ENCODE measurements around the gene MAN2A1. TPM values are rescaled to one million over a fixed set of nuclear protein-coding genes. Genes with fewer than 3 reads are reported as not detected.
A peak's percentile ranks its signal among the peaks of the same experiment; 100 is the strongest.

Gene MAN2A1
- 10 to 100 TPM in 5 of 6 donors, 1 to 10 TPM in 1; 8.4 to 20.6 (median 17.1) TPM for polyA plus RNA-seq (ENCODE audit: low read depth in 6 of 6)

DNA sequence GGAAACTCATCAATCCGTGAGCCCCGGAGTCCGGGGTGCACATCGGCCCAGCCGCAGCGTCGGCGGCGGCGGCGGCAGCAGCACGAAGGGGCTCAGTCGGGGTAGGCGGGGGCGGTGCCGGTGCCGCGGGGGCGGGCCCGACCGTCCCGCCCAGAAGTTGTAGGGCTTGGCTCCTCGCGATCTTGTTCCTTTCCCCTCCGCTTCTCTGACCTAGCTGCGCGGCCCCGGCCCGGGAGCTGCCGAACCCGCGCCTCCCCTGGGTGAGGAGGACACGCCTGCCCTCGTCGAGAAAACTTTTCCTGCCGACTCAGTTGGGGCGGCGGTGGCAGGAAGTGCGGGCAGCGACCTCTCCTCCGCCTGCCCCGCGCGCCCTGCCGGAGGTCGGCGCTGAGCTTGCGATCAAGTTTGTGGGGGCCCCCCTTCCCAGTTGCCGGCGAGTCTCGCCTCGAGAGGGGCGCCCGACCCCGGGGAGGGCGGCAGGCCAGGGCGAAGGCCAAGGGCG, at the start of gene MAN2A1:
Gene MAN2A1, plus strand, starts transcription at position 188 of the 502 bp plus-strand sequence. CDS start 491 bp downstream, outside the sequence.
- Mint-ChIP-seq H3K27ac (peak within 1 kb of the TSS; percentile 76 to 98 (median 97)), H3K4me3 (peak within 1 kb of the TSS; percentile 81 to 96 (median 90)), H3K36me3 (no peaks in the 10 kb centered on the region), H3K4me1 (peaks cover 33 to 47% (median 38%) of the 10 kb centered on the region in 3 donors), H3K9me3 (peaks cover 0 to 14% (median 9%) of the 10 kb centered on the region in 7 donors), H3K27me3 (no peaks in the 10 kb centered on the region)
- peak; percentile 67 for ATAC-seq (ENCODE audit: low read depth in 2 of 2)
- peak; percentile 83 for DNase-seq

DNA sequence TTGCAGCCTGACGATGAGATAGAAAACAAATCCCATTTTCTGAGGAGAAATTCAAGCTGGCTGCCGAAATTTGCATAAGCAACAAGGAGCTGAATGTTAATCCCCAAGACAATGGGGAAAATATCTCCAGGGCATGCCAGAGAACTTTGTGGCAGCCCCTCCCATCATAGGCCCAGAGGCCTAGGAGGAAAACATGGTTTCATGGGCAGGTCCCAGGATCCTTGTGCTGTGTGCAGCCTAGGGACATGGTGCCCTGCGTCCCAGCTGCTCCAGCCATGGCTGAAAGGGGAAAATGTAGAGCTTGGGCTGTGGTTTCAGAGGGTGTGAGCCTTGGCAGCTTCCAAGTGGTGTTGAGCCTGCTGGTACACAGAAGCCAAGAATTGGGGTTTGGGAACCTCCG, 48.8 kb upstream of the MAN2A1 start:
- no peaks in the 10 kb centered on the region for H3K36me3 Mint-ChIP-seq
- no peak overlapping the region for H3K27ac Mint-ChIP-seq
- no peak overlapping the region for H3K4me3 Mint-ChIP-seq
- H3K4me1 Mint-ChIP-seq = peaks cover 0 to 15% (median 6%) of the 10 kb centered on the region in 3 donors
- peaks cover 0 to 6% (median 3%) of the 10 kb centered on the region in 7 donors for H3K9me3 Mint-ChIP-seq
- no peak for DNase-seq
- ATAC-seq (ENCODE audit: low read depth in 2 of 2) = no peak
- peaks cover 0 to 11% (median 0%) of the 10 kb centered on the region in 3 donors for H3K27me3 Mint-ChIP-seq

DNA sequence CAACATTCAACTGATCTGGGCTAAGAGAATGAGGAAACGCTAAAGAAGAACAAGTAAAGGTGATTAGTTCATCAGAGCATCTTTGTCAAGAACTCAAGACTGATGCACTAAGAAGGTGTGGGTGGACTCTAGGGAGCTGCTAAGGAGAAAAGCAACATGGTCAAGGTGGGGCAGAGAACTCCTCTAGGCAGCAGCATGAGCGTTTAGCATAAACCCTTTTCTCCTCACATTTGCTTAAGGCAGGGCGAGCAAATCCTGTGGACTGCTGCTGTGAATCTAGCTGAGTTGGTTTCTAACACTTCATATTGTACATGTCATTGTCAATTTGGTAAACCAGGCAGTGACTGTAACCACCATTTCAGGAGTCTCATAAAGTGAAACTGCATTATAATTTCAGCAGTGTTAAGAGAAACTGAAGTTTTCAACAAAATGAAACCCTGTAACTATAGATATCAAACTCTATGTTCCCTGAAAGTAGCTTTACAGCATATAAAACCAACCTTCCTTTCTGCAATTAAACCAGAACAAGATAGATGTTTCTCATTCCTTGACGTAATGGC, 45.9 kb upstream of the MAN2A1 start:
- Mint-ChIP-seq H3K27ac (no peak overlapping the region), H3K4me1 (no peaks in the 10 kb centered on the region), H3K4me3 (no peak overlapping the region), H3K27me3 (peaks cover 0 to 11% (median 0%) of the 10 kb centered on the region in 3 donors), H3K36me3 (no peaks in the 10 kb centered on the region), H3K9me3 (peaks cover 0 to 6% (median 3%) of the 10 kb centered on the region in 7 donors)
- ATAC-seq (ENCODE audit: low read depth in 2 of 2) (no peak), DNase-seq (no peak)

DNA sequence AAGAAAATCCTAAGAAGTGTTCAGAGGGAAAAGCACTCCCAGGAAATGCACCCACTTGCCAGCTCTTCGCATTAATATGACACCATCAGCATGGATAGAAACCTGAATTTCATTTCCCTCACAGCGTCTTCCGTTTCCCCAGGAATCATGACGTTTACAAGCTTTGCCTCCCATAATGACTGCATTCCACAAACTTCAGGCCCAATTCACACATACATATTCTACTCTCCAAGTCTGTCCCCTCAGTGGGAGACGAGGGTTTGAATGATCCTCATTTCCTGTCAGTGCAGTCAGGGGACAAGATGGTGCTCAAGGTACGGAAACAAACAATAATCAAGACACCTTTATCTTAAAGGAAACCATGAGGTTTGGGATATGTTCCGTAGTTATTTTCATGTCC, 44.9 kb upstream of the MAN2A1 start:
- Mint-ChIP-seq H3K36me3 (no peaks in the 10 kb centered on the region), H3K27me3 (peaks cover 0 to 11% (median 0%) of the 10 kb centered on the region in 3 donors), H3K9me3 (peaks cover 0 to 6% (median 3%) of the 10 kb centered on the region in 7 donors), H3K27ac (peak overlapping the region in 1 of 6 donors; percentile 64), H3K4me1 (no peaks in the 10 kb centered on the region), H3K4me3 (no peak overlapping the region)
- no peak for ATAC-seq (ENCODE audit: low read depth in 2 of 2)
- no peak for DNase-seq

DNA sequence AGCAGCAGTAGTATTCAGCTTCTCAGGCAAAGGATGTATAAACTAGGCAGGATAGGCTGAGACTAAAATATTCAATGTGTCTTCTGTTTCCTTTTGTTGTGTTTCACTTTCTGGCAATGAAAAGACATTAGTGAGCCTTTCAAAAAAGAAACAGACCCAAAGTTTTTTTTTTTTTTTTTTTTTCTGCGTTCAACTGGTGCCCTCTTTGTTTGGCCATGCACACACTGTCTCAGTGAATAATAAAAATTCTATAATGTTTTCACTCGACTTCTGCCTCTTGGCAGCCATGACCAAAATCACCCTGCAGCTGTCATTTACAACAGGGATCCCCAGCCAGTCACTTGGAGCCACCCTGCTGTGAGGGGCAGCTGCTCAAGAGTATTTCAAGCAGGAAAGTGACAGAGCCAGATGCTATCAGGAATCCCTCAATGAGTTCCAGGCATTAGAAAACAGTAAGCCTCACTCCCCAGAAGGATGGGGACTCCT, 44.0 kb upstream of the MAN2A1 start:
- DNase-seq (no peak), ATAC-seq (ENCODE audit: low read depth in 2 of 2) (no peak)
- Mint-ChIP-seq H3K27me3 (peaks cover 0 to 5% (median 0%) of the 10 kb centered on the region in 3 donors), H3K4me1 (no peaks in the 10 kb centered on the region), H3K9me3 (peaks cover 0 to under 1% (median 0%) of the 10 kb centered on the region in 7 donors), H3K27ac (no peak overlapping the region), H3K4me3 (no peak overlapping the region), H3K36me3 (no peaks in the 10 kb centered on the region)

DNA sequence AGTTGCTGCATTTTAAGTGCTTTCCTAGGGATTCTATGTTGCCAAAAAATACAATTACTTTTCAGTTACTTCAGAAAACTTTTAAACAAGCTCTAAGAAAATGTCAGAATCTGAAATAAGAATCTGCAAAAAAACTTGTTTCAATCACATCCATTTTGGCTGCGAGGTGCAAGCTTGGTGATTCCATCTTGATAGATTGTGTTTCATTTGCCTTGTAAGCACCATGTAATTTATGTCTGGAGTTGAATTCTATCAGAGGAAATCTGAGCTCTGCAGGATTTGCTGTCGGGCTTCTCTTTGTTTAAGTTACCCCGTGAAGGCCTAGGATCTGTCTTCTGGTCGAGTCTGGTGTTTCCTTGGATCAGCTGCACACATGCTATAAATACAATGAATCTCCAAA, 40.4 kb upstream of the MAN2A1 start:
- DNase-seq (no peak), ATAC-seq (ENCODE audit: low read depth in 2 of 2) (no peak)
- no peaks in the 10 kb centered on the region for H3K36me3 Mint-ChIP-seq
- H3K27ac Mint-ChIP-seq = no peak overlapping the region
- H3K27me3 Mint-ChIP-seq = peaks cover 0 to 5% (median 5%) of the 10 kb centered on the region in 3 donors
- no peaks in the 10 kb centered on the region for H3K9me3 Mint-ChIP-seq
- H3K4me3 Mint-ChIP-seq = no peak overlapping the region
- H3K4me1 Mint-ChIP-seq = no peaks in the 10 kb centered on the region

DNA sequence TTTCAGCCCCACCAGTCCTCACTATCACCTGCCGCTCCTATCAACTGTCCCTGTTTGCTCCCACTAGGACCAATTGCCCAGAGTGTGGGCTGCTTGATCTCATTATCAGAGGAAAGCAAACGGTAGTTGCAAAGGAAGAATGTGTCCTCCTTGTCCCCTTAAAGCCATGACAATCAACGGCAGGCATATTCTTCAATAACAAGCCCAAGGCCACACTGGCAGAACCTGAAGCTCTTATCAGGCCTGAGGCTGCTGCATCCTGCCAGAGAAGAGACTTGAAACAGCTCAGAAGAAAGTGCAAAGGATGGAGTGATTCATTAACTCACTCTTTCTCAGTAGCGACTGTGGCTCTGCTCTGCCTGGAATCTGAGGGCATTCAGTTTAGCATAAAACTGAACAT, 39.2 kb upstream of the MAN2A1 start:
- ATAC-seq (ENCODE audit: low read depth in 2 of 2) (no peak), DNase-seq (no peak)
- Mint-ChIP-seq H3K27me3 (peaks cover 0 to 5% (median 2%) of the 10 kb centered on the region in 3 donors), H3K9me3 (no peaks in the 10 kb centered on the region), H3K4me1 (no peaks in the 10 kb centered on the region), H3K4me3 (no peak overlapping the region), H3K36me3 (no peaks in the 10 kb centered on the region), H3K27ac (peak overlapping the region in 1 of 6 donors; percentile 0)

DNA sequence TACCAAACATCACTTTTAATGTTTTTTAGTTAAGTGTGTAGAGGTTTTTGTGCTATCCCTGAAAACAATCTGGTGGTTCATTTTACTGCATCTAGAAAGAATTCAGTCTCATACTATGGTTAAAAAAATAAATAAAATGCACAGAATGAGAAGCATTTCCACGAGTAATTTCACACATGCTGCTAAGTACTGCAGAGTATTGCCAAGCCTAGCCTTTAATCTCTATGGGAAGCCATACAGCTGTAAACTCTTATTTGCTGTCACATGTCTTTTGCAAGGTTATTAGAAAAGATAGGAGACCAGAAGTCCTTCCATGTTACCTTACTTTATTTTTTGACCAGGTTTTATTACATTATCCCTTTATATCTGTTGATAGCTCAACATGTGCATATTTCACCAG, 37.6 kb upstream of the MAN2A1 start:
- Mint-ChIP-seq H3K4me1 (peaks cover 9 to 12% (median 11%) of the 10 kb centered on the region in 3 donors), H3K4me3 (no peak overlapping the region), H3K27ac (no peak overlapping the region), H3K9me3 (no peaks in the 10 kb centered on the region), H3K36me3 (no peaks in the 10 kb centered on the region), H3K27me3 (peaks cover 1 to 5% (median 4%) of the 10 kb centered on the region in 3 donors)
- DNase-seq (no peak), ATAC-seq (ENCODE audit: low read depth in 2 of 2) (no peak)

DNA sequence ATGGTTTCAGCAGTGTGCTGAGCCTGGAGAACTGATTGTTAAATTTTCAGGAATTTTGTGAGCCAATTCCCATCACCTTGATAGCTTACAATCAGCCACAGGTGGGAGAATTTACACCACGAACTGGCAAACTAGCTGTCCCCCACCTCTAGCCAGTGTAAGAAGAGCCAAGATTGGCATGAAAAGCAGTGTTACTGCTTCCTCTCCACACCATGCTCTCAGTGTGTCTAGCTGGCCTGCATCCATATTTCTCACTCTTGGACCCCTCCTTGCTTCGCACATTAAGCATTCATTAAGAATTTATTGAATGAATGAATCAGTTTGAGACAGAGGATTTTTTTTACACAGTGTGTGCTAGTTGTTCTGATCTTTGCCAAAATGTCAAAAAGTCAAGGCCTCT, 36.7 kb upstream of the MAN2A1 start:
- no peaks in the 10 kb centered on the region for H3K9me3 Mint-ChIP-seq
- peaks cover 13 to 16% (median 15%) of the 10 kb centered on the region in 3 donors for H3K4me1 Mint-ChIP-seq
- ATAC-seq (ENCODE audit: low read depth in 2 of 2) (no peak), DNase-seq (no peak)
- H3K4me3 Mint-ChIP-seq = no peak overlapping the region
- no peak overlapping the region for H3K27ac Mint-ChIP-seq
- H3K36me3 Mint-ChIP-seq = no peaks in the 10 kb centered on the region
- peaks cover 4 to 10% (median 5%) of the 10 kb centered on the region in 3 donors for H3K27me3 Mint-ChIP-seq

DNA sequence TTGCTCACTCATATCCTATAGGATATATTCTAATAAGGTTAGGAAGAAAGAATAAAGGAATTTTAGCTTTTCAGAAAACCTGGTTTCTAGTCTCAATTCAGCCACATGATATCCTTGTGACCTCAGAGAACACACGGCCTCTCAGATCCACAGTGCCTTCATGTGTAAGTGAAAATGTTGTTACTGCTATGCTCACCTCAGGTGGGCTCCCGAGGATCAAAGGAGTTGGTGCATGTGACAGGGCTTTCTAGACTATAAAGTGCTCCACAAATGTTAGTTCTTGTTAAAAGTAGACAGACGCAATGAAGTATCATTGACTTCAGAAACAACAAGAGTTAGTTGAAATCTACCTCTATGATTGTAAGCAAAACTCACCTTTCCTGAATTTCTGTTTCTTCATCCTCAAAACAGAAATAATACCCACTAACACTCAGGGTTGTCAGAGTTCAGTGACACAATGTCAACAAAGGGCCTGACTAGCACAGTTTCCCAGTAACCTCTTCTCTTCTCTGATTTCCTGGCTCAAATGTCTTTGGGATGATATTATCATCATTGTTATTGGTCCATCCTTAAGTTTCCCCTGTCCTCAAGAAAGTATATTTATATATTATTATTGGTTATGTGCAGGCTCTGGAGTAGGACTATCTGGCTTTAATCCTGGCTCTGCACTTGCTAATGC, 36.0 kb upstream of the MAN2A1 start:
- ATAC-seq (ENCODE audit: low read depth in 2 of 2) = no peak
- Mint-ChIP-seq H3K9me3 (no peaks in the 10 kb centered on the region), H3K27me3 (peaks cover 4 to 10% (median 5%) of the 10 kb centered on the region in 3 donors), H3K4me1 (peaks cover 13 to 16% (median 15%) of the 10 kb centered on the region in 3 donors), H3K4me3 (no peak overlapping the region), H3K27ac (no peak overlapping the region), H3K36me3 (no peaks in the 10 kb centered on the region)
- no peak for DNase-seq

DNA sequence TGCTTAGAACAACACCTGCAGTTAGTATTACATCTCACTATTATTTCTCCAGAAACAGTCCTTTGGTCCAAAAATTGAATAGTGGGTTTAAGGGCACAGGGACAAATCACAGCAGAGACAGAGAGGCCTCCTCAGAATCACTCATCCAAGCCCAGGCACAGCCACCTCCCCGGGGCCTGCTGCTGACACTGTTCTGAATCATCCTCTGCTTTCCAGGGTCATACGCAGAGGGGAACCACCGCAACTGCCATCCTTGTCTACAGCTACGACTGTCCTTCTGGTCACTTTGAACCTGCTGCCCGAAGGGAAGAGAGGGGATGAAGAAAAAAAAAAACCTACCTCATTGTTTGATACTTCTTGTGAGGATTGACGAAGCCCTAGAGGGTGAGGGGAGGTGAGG, 35.3 kb upstream of the MAN2A1 start:
- no peak for DNase-seq
- no peak for ATAC-seq (ENCODE audit: low read depth in 2 of 2)
- Mint-ChIP-seq H3K4me1 (peaks cover 13 to 16% (median 15%) of the 10 kb centered on the region in 3 donors), H3K27ac (no peak overlapping the region), H3K36me3 (no peaks in the 10 kb centered on the region), H3K4me3 (no peak overlapping the region), H3K27me3 (peaks cover 4 to 10% (median 5%) of the 10 kb centered on the region in 3 donors), H3K9me3 (no peaks in the 10 kb centered on the region)

DNA sequence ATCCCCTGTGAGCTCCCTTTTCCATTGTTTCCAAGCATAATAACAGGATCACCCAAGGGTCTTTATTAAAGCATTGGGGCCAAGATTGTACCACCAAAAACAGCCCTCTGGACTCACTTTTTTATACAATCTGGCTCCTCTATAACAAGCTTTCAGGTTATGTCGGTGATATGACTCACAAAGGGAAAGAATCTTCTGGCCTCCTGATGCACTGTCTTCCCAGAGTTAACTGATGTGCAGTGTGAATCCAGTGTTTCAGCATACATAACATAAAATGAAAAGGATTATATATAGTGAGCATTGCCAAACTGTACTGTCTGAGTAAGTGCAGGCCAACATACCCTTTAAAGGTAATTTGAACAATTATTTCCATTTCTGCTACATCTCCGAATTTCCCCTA, 33.9 kb upstream of the MAN2A1 start:
- DNase-seq = no peak
- Mint-ChIP-seq H3K27ac (no peak overlapping the region), H3K4me3 (no peak overlapping the region), H3K4me1 (peaks cover 13 to 16% (median 15%) of the 10 kb centered on the region in 3 donors), H3K27me3 (peaks cover 4 to 10% (median 5%) of the 10 kb centered on the region in 3 donors), H3K36me3 (no peaks in the 10 kb centered on the region), H3K9me3 (no peaks in the 10 kb centered on the region)
- ATAC-seq (ENCODE audit: low read depth in 2 of 2) = no peak

DNA sequence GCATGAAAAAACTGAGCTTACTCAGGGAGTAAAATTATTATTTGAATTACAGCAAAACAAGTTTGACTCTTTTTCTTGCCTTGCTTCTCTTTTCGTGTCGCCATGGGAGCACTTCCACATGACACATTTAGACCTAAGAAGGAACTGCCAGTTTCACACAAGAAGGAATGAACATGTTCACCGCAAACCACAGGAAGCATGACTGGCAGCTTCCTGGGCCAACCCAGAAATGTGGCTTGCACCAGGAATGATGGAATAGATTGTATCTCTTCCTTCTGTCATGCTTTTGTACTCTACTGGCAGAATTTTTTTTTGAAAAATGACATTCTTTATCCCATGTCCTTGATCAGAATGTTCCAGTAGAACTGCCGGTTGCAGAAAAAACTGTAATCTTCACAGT, 32.9 kb upstream of the MAN2A1 start:
- peak; percentile 38 to 83 for ATAC-seq (ENCODE audit: low read depth in 2 of 2)
- H3K27me3 Mint-ChIP-seq = peaks cover 4 to 10% (median 5%) of the 10 kb centered on the region in 3 donors
- peaks cover 13 to 16% (median 15%) of the 10 kb centered on the region in 3 donors for H3K4me1 Mint-ChIP-seq
- no peaks in the 10 kb centered on the region for H3K9me3 Mint-ChIP-seq
- peak overlapping the region in 1 of 8 donors; percentile 12 for H3K4me3 Mint-ChIP-seq
- peak; percentile 26 for DNase-seq
- H3K36me3 Mint-ChIP-seq = no peaks in the 10 kb centered on the region
- peak overlapping the region in 4 of 6 donors; percentile 18 to 47 (median 42) for H3K27ac Mint-ChIP-seq
